Dedifferentiated amniotic fluid mesenchymal stem cell (primary cell): ENCODE measurements around the gene TSHR.

Source experiments
- DNase-seq: peaks from one replicate; pipeline ENCODE4 v3.0.0-alpha.2; 2016; ENCODE audit errors: extremely low spot score

The TSHR gene

DNA sequence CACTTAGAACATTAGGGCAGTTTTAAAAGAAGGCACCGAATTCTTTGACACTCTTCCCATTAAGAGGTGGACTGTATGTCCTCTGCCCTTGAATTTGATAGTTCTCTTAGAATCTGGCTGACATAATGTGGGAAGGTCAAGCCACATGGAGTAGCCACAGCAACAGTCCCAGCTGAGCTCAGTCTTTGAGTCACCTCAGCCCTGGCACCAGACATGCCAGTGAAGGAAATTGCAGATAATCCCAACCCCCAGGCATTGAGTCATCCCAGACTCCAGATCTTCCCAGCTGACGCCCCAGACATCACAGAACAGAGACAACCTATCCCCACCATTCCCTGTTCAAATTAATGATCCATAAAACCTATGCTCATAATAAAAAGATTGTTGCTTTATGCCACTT lies 181.9 kb downstream of the TSHR start:
- peak; percentile 30 for DNase-seq

DNA sequence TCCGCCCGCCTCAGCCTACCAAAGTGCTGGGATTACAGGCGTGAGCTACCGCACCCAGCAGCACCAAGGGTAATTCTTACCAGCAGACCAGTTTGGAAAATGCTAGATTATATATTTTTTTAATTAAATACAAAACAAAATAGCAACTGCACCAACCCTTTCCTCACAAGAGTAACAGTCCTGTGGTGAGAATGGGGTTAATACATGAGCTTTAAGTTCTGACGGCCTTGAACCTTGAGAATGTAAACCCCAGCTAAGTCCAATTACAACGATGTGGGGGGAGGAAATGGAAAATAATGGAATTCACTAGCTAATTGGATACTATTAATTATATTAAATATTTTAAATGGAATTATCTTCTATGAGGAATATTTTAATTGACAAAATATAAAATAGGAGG lies 183.0 kb downstream of the TSHR start:
- DNase-seq, result no peak

DNA sequence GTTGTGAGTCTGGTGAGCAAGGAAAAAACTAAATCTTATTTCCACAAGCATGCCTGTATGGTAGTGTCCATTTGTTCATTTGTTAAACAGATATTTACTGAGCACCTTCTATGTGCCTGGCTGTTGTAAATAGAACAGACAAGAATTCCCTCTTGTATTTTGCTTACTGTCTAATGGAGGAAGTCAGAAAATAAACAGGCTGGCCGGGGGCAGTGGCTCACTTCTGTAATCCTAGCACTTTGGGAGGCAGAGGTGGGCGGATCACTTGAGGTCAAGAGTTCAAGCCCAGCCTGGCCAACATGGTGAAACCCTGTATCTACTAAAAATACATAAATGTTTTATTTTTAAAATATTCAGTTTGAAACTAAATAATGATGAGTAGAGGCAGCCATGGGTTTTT lies 186.0 kb downstream of the TSHR start:
- no peak for DNase-seq

- no peak for DNase-seq
Measured at GRCh38 chr14:81143793-81144192, 188.4 kb downstream of the TSHR start.

- DNase-seq, result no peak
Measured at GRCh38 chr14:81144824-81145603, 189.6 kb downstream of the TSHR start.

- no peak for DNase-seq
Measured at GRCh38 chr14:81147140-81147897, 191.9 kb downstream of the TSHR start.

- no peak for DNase-seq
Measured at GRCh38 chr14:81148635-81149034, 193.2 kb downstream of the TSHR start.

DNA sequence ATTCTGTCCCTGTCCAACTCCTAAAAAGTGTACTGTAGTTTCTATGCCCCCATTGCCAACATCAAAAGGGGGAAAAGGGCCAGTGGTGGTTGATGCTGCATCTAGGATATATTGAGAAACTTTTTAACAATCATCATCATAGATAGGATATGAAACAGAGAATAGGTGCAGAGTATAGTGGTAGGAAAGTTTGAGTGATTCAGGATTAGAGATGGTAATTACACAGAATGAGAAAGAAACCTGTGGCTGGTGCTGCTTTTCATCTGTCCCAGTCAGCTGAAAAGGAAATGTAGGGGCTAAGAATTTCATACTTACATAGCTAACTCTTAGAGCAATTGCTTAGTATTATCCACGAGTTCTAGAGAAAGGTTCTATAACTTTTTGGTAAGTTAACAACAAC lies 197.8 kb downstream of the TSHR start:
- DNase-seq, result no peak

DNA sequence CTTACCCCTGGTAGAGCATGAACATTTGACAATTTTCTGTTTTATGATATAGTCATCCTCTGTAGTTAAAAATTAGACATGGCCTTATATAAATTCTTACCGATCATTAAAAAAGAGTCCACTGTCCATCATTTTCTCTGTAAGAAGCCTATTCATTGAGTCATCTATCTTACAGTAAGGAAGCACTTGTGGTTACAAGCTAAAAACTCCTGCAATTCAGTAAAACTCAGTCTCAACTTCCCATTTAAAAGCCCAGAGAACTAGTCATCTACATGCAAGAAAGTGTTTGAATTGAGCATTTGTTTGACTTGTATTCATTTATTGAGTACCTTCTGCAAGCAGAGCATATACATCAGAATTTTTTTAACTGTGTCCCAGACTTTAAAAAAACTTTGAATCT lies 202.0 kb downstream of the TSHR start:
- no peak for DNase-seq

- DNase-seq, result no peak
Measured at GRCh38 chr14:81161088-81161487, 205.7 kb downstream of the TSHR start.

DNA sequence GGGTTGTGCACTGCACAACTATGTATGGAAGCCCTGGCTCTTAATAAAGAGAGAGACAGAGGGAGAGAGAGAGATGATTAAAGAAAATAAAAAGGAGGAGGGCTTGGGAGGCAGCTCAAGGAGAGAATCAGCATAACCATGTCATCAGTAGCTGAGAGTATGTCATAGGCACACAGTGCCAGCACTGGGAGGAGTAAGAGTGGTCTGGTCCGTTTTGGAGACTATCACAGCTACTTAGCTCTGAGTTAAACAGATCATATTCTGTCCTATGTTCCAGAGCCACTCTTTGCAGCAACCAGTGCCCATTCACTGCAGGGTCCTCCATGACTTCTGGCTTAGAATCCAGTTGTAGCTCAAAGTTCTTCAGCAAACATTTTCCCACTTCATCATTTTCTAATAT lies 206.3 kb downstream of the TSHR start:
- no peak for DNase-seq

DNA sequence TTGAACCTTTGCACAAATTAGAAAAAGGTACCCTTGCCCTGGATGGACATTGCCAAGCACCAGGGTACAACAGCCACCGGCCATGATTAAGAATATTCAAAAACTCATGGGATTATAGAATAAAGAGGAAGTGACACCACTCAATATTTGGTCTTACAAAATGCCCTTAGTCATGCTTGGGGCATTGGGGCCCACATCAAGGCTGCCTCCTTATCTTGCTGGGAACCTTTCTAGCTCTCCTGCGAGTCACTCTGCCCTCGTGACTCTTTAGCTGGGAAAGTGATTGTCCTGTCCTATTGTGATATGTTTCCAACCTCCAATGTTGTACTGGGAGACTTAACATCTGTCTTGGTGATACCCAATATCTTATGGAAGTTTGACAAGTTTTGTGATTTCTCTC lies 207.5 kb downstream of the TSHR start:
- no peak for DNase-seq

DNA sequence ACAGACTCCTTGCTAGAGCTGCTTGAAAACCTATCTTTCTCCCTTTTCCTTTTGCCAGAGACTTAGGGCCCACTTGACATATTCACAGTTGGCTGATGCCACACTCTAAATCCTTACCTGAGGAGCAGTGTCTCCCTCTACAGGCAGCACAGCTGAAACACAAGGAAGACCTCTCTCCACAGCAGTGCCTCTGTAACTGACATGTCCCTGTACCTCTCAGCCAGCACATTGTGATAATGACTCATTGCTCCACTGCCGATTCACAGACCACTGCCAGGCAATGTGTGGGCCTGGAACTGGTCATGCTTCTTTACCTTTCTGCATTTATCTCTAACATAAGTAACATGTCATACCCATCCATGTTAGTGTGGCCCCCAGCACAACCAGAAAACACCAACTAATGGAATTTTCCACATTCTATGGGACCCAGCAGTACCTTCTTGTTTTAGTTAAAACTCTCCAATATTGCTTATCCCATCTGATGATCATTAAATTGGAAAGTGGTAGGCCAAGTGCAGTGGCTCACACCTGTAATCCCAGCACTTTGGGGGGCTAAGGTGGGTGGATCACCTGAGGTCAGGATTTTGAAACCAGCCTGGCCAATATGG lies 208.8 kb downstream of the TSHR start:
- DNase-seq, result no peak

GRCh38 chr14:81165188-81165587 lies 209.8 kb downstream of the TSHR start:
- DNase-seq, result no peak

GRCh38 chr14:81166121-81166520 lies 210.7 kb downstream of the TSHR start:
- DNase-seq, result no peak

DNA sequence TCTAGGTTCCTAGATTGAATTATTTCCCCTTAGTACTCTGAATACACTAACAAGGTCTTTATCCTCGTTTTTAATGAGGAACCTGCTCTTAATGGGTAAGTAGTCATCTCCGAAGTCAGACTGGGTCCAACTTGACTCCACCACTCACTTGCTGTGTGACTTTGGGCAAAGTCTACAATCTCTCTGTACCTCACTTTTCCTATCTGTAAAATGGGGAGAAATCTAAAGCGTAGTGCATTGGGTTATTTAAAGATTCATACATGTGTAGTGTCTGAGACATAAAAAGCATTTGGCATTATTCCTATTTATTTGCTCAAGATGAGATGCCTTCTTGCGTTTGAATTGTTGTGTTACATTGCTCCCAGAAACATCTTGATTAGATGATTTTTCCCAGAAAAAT lies 213.8 kb downstream of the TSHR start:
- no peak for DNase-seq

DNA sequence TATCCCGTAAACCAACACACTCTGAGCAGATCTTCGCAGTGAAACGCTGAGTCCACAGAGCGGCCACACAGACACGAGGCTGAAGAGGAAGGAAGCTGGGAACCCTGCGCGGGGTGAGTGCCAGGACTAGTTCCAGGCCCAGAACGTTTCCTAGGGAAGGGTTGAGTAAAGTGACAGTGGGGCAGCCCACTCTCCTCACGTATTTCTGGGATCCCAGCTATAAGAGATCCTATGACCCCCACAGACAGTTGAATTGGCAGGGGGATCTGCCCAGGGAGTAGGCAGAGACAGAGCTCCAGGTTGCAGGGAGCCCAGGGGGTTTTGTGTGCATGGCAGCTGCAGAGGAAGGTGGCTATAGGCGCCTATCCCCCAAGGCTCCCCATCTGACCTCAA lies 214.3 kb downstream of the TSHR start:
- DNase-seq, result no peak

GRCh38 chr14:81170104-81170828 lies 214.8 kb downstream of the TSHR start:
- DNase-seq, result peak; percentile 89

DNA sequence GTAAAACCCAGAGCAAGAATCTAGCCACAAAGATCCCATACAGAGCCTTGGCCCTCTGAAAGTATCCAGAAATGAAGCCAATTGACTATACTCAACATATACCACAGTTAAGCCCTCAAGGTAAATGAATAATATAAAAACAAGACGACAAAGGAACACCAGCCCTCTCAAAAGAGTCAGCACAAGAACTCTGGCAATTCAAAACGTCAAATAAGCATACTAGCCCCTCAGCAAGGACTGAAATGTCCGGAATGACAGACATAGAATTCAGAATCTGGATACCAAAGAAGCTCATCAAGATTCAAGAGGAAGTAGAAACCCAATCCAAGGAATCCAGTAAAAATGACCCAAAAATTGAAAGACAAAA lies 215.4 kb downstream of the TSHR start:
- DNase-seq, result no peak

GRCh38 chr14:81172353-81172752 lies 216.9 kb downstream of the TSHR start:
- no peak for DNase-seq

GRCh38 chr14:81172881-81173280 lies 217.5 kb downstream of the TSHR start:
- DNase-seq, result no peak

- DNase-seq, result no peak
Measured at GRCh38 chr14:81176241-81176640, 220.8 kb downstream of the TSHR start.
